Measurements from ENCODE around the gene FCHSD2.

The FCHSD2 gene

DNA sequence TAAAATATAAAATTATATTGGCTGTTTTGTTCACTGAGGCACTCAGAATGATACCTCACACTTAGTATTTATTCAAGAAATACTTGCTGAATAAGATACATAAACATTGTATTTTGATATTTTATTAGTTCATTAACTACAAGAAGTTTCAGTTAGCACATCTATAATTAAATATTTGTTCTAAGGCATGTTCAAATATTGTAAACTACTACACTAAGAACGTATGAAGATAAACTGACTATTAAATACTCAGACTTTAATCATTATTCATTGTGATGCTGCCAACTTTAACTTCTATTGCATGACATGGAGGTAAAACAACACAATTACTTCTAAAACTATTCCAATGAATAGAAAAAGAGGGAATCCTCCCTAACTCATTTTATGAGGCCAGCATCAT lies 198.5 kb downstream of the FCHSD2 start:
- no peaks in the 10 kb centered on the region for H3K9me3 ChIP-seq (ENCODE audit: control insufficient read depth, insufficient read depth, low read length)
- H3K4me1 ChIP-seq (ENCODE audit: control insufficient read depth, insufficient read depth, low read length), result no peaks in the 10 kb centered on the region
- H3K4me3 ChIP-seq (ENCODE audit: low read depth, low read length), result no peak overlapping the region
- no peak overlapping the region for H3K9ac ChIP-seq (ENCODE audit: low read depth, low read length)
- H3K36me3 ChIP-seq (ENCODE audit: control insufficient read depth, insufficient read depth, low read length), result no peaks in the 10 kb centered on the region
- no peaks in the 10 kb centered on the region for H3K27me3 ChIP-seq (ENCODE audit: control insufficient read depth, insufficient read depth, low read length)

GRCh38 chr11:72940417-72940816 lies 201.7 kb downstream of the FCHSD2 start:
- Histone ChIP-seq H3K4me3 (ENCODE audit: low read depth, low read length) (no peak overlapping the region), H3K9me3 (ENCODE audit: control insufficient read depth, insufficient read depth, low read length) (no peaks in the 10 kb centered on the region), H3K36me3 (ENCODE audit: control insufficient read depth, insufficient read depth, low read length) (no peaks in the 10 kb centered on the region), H3K9ac (ENCODE audit: low read depth, low read length) (no peak overlapping the region), H3K4me1 (ENCODE audit: control insufficient read depth, insufficient read depth, low read length) (no peaks in the 10 kb centered on the region), H3K27me3 (ENCODE audit: control insufficient read depth, insufficient read depth, low read length) (no peaks in the 10 kb centered on the region)

DNA sequence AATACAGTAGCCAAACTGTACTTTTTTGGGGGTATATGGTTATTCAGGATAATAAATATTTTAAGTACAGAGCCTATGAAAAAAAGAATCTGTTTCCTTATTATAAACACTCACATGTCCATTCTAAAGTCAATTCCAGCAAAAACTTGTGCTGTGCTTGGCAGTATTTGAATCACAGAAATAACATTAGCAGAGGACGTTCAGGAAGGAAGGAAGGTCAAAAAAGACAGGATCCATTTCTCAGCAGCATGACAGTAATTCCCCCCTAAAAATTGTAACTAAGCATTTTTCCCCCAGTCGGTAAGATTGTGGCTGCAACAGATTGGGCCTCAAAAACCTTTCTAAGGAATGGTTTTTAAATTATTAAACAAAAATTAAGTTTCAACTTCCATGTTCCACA lies 203.1 kb downstream of the FCHSD2 start:
- Histone ChIP-seq H3K36me3 (ENCODE audit: control insufficient read depth, insufficient read depth, low read length) (no peaks in the 10 kb centered on the region), H3K4me1 (ENCODE audit: control insufficient read depth, insufficient read depth, low read length) (no peaks in the 10 kb centered on the region), H3K4me3 (ENCODE audit: low read depth, low read length) (no peak overlapping the region), H3K27me3 (ENCODE audit: control insufficient read depth, insufficient read depth, low read length) (no peaks in the 10 kb centered on the region), H3K9me3 (ENCODE audit: control insufficient read depth, insufficient read depth, low read length) (no peaks in the 10 kb centered on the region), H3K9ac (ENCODE audit: low read depth, low read length) (no peak overlapping the region)

GRCh38 chr11:72937439-72937838 lies 204.7 kb downstream of the FCHSD2 start:
- H3K9ac ChIP-seq (ENCODE audit: low read depth, low read length), result no peak overlapping the region
- H3K4me3 ChIP-seq (ENCODE audit: low read depth, low read length), result no peak overlapping the region
- H3K9me3 ChIP-seq (ENCODE audit: control insufficient read depth, insufficient read depth, low read length), result no peaks in the 10 kb centered on the region
- H3K36me3 ChIP-seq (ENCODE audit: control insufficient read depth, insufficient read depth, low read length), result no peaks in the 10 kb centered on the region
- no peaks in the 10 kb centered on the region for H3K4me1 ChIP-seq (ENCODE audit: control insufficient read depth, insufficient read depth, low read length)
- no peaks in the 10 kb centered on the region for H3K27me3 ChIP-seq (ENCODE audit: control insufficient read depth, insufficient read depth, low read length)

- no peaks in the 10 kb centered on the region for H3K9me3 ChIP-seq (ENCODE audit: control insufficient read depth, insufficient read depth, low read length)
- H3K4me3 ChIP-seq (ENCODE audit: low read depth, low read length), result no peak overlapping the region
- H3K4me1 ChIP-seq (ENCODE audit: control insufficient read depth, insufficient read depth, low read length), result no peaks in the 10 kb centered on the region
- no peaks in the 10 kb centered on the region for H3K36me3 ChIP-seq (ENCODE audit: control insufficient read depth, insufficient read depth, low read length)
- no peaks in the 10 kb centered on the region for H3K27me3 ChIP-seq (ENCODE audit: control insufficient read depth, insufficient read depth, low read length)
- H3K9ac ChIP-seq (ENCODE audit: low read depth, low read length), result no peak overlapping the region
Observed at GRCh38 chr11:72935700-72936099, 206.4 kb downstream of the FCHSD2 start.

DNA sequence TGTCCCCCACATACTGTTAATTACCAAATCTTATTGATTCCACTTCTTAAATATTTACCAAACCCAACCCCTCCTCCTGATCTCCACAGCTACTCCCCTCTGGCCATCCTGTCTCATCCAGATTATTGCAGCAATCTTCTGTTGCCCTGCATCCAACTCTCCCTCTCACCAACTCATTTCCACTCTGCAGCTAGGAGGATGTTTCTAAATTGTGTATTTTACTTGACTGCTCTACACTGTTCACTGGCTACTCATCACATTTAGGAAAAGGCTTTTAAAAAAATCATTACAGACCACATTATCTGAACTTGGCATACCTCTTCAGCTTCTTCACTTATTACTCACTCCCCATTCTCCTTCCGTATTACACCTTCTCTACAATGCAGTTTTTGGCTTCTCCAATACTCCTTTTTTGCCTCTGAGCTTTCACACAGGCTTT lies 210.0 kb downstream of the FCHSD2 start:
- H3K9ac ChIP-seq (ENCODE audit: low read depth, low read length), result no peak overlapping the region
- H3K27me3 ChIP-seq (ENCODE audit: control insufficient read depth, insufficient read depth, low read length), result no peaks in the 10 kb centered on the region
- H3K4me1 ChIP-seq (ENCODE audit: control insufficient read depth, insufficient read depth, low read length), result peaks cover 4% of the 10 kb centered on the region
- H3K36me3 ChIP-seq (ENCODE audit: control insufficient read depth, insufficient read depth, low read length), result no peaks in the 10 kb centered on the region
- H3K9me3 ChIP-seq (ENCODE audit: control insufficient read depth, insufficient read depth, low read length), result no peaks in the 10 kb centered on the region
- H3K4me3 ChIP-seq (ENCODE audit: low read depth, low read length), result no peak overlapping the region

- H3K9me3 ChIP-seq (ENCODE audit: control insufficient read depth, insufficient read depth, low read length), result no peaks in the 10 kb centered on the region
- H3K36me3 ChIP-seq (ENCODE audit: control insufficient read depth, insufficient read depth, low read length), result no peaks in the 10 kb centered on the region
- H3K4me1 ChIP-seq (ENCODE audit: control insufficient read depth, insufficient read depth, low read length), result peaks cover 4% of the 10 kb centered on the region
- H3K27me3 ChIP-seq (ENCODE audit: control insufficient read depth, insufficient read depth, low read length), result no peaks in the 10 kb centered on the region
- no peak overlapping the region for H3K4me3 ChIP-seq (ENCODE audit: low read depth, low read length)
- H3K9ac ChIP-seq (ENCODE audit: low read depth, low read length), result no peak overlapping the region
Observed at GRCh38 chr11:72930008-72930407, 212.1 kb downstream of the FCHSD2 start.

GRCh38 chr11:72929256-72929655 lies 212.9 kb downstream of the FCHSD2 start:
- Histone ChIP-seq H3K36me3 (ENCODE audit: control insufficient read depth, insufficient read depth, low read length) (no peaks in the 10 kb centered on the region), H3K4me1 (ENCODE audit: control insufficient read depth, insufficient read depth, low read length) (peaks cover 4% of the 10 kb centered on the region), H3K4me3 (ENCODE audit: low read depth, low read length) (no peak overlapping the region), H3K9me3 (ENCODE audit: control insufficient read depth, insufficient read depth, low read length) (no peaks in the 10 kb centered on the region), H3K9ac (ENCODE audit: low read depth, low read length) (no peak overlapping the region), H3K27me3 (ENCODE audit: control insufficient read depth, insufficient read depth, low read length) (no peaks in the 10 kb centered on the region)

DNA sequence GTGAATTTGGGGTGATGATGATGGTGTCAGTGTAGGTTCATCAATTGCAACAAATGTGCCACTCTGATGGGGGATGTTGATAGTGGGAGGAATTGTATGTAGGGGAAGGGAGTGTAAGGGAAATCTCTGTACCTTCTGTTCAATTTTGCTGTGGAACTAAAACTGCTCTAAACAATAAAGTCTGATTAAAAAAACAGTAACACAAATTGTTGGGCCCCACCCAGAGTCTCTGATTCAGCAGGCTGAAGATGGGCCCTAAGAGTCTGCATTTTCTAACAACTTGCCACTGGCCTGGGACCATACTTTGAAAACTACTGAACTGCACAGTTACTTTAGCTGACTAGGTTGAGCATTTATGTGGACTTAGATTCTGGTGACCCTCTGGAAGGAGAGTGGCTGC lies 214.7 kb downstream of the FCHSD2 start:
- no peaks in the 10 kb centered on the region for H3K9me3 ChIP-seq (ENCODE audit: control insufficient read depth, insufficient read depth, low read length)

GRCh38 chr11:72926076-72926475 lies 216.0 kb downstream of the FCHSD2 start:
- Histone ChIP-seq H3K9ac (ENCODE audit: low read depth, low read length) (no peak overlapping the region), H3K4me3 (ENCODE audit: low read depth, low read length) (no peak overlapping the region), H3K4me1 (ENCODE audit: control insufficient read depth, insufficient read depth, low read length) (peaks cover 4% of the 10 kb centered on the region), H3K27me3 (ENCODE audit: control insufficient read depth, insufficient read depth, low read length) (no peaks in the 10 kb centered on the region), H3K36me3 (ENCODE audit: control insufficient read depth, insufficient read depth, low read length) (no peaks in the 10 kb centered on the region), H3K9me3 (ENCODE audit: control insufficient read depth, insufficient read depth, low read length) (no peaks in the 10 kb centered on the region)

More for the DNA sequence above, 214.7 kb downstream of the FCHSD2 start:
- Histone ChIP-seq H3K36me3 (ENCODE audit: control insufficient read depth, insufficient read depth, low read length) (no peaks in the 10 kb centered on the region), H3K27me3 (ENCODE audit: control insufficient read depth, insufficient read depth, low read length) (no peaks in the 10 kb centered on the region), H3K4me1 (ENCODE audit: control insufficient read depth, insufficient read depth, low read length) (peaks cover 4% of the 10 kb centered on the region), H3K4me3 (ENCODE audit: low read depth, low read length) (no peak overlapping the region), H3K9ac (ENCODE audit: low read depth, low read length) (no peak overlapping the region)

- Histone ChIP-seq H3K27me3 (ENCODE audit: control insufficient read depth, insufficient read depth, low read length) (no peaks in the 10 kb centered on the region), H3K4me1 (ENCODE audit: control insufficient read depth, insufficient read depth, low read length) (peaks cover 4% of the 10 kb centered on the region), H3K4me3 (ENCODE audit: low read depth, low read length) (no peak overlapping the region), H3K9ac (ENCODE audit: low read depth, low read length) (no peak overlapping the region), H3K9me3 (ENCODE audit: control insufficient read depth, insufficient read depth, low read length) (no peaks in the 10 kb centered on the region), H3K36me3 (ENCODE audit: control insufficient read depth, insufficient read depth, low read length) (no peaks in the 10 kb centered on the region)
Observed at GRCh38 chr11:72925656-72926055, 216.5 kb downstream of the FCHSD2 start.

DNA sequence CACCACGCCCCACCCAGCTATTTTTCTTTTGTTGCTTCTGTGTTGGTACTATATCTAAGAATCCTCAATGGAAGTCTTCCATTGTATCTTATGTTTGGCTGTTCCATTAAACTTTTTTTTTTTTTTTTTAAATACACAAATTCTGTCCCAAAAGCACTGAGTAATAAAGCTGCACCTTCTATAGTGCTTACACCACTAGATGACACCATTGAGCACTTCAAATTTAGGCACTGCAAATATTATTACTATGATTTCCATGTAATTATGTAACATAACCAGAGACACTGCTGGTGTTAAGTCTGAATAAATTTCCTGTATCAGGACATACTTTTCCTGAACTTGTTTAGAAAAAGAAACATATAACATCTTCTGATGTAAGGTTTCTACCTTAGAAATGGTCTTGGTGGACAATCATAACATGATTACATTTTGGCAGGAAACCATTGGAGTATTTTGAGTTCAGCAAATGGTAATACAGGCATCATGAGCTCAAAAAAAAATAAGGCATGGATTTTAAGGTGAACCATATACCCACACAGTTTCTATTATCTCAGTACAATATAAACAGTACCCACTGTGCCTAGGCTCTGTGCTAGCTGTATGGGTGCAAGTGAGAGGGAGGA lies 217.4 kb downstream of the FCHSD2 start:
- H3K36me3 ChIP-seq (ENCODE audit: control insufficient read depth, insufficient read depth, low read length), result no peaks in the 10 kb centered on the region
- H3K9ac ChIP-seq (ENCODE audit: low read depth, low read length), result no peak overlapping the region
- H3K4me1 ChIP-seq (ENCODE audit: control insufficient read depth, insufficient read depth, low read length), result peaks cover 2% of the 10 kb centered on the region
- no peaks in the 10 kb centered on the region for H3K27me3 ChIP-seq (ENCODE audit: control insufficient read depth, insufficient read depth, low read length)
- H3K9me3 ChIP-seq (ENCODE audit: control insufficient read depth, insufficient read depth, low read length), result no peaks in the 10 kb centered on the region
- H3K4me3 ChIP-seq (ENCODE audit: low read depth, low read length), result no peak overlapping the region
